IMR-90 (cell line): ENCODE data around the gene KRTAP4-9. TPM values are rescaled to one million over a fixed set of nuclear protein-coding genes. Genes with fewer than 3 reads are reported as not detected.

Experiments used
- ATAC-seq: fragments of 200-7000 bp; cut with Tn5 transposase; 2 replicates; pipeline ENCODE4 v1.9.1; 2020; ENCODE audit warnings: low read depth, mild to moderate bottlenecking, moderate library complexity
- BruUV-seq: library from RNA; stranded (reverse); fragments of 400-500 nt; replicated peaks from 2 replicates; lab custom pipeline; 2021; lab: Mats Ljungman, UMichigan
- CTCF ChIA-PET: fragments of 300-600 bp; formaldehyde crosslinking; extraction: SDS; loops from one replicate; lab custom pipeline; 2021; ENCODE audit warnings: antibody characterized with exemption; lab: Yijun Ruan, JAX
- POLR2A ChIA-PET: fragments of 300-600 bp; sonication (Branson Sonifier 250); formaldehyde crosslinking; loops from one replicate; lab custom pipeline; 2022; ENCODE audit warnings: antibody characterized with exemption; ENCODE audit not compliant: unreplicated experiment; lab: Charles Lee
- DNase-seq: peaks from one replicate; pipeline ENCODE4 v3.0.0; 2013
- H2AFZ ChIP-seq: replicated peaks from 2 replicates; pipeline ENCODE3; 2013; ENCODE audit warnings: low read length, mild to moderate bottlenecking; ENCODE audit not compliant: poor library complexity
- H2AK5ac ChIP-seq: 2 replicates; pipeline ENCODE4 v1.6.1; 2013; ENCODE audit warnings: low read depth, low read length, inconsistent platforms
- H2AK9ac ChIP-seq: replicated peaks from 2 replicates; pipeline ENCODE3; 2013; ENCODE audit warnings: mild to moderate bottlenecking, low read depth, low read length, moderate library complexity; ENCODE audit not compliant: poor library complexity
- H2BK120ac ChIP-seq: 2 replicates; pipeline ENCODE4 v1.6.1; 2013; ENCODE audit warnings: low read depth, low read length, inconsistent platforms
- H2BK15ac ChIP-seq: 3 replicates; pipeline ENCODE4 v1.6.1; 2013; ENCODE audit warnings: low read depth, low read length, inconsistent platforms
- H2BK20ac ChIP-seq: 2 replicates; pipeline ENCODE4 v1.6.1; 2013; ENCODE audit warnings: low read depth, mild to moderate bottlenecking, inconsistent platforms, low read length, moderate library complexity
- H2BK5ac ChIP-seq: 2 replicates; pipeline ENCODE4 v1.6.1; 2013; ENCODE audit warnings: mild to moderate bottlenecking, low read depth, low read length, inconsistent platforms; ENCODE audit not compliant: poor library complexity, severe bottlenecking
- H3K14ac ChIP-seq: replicated peaks from 2 replicates; pipeline ENCODE4 v1.6.1; 2013; ENCODE audit warnings: low read depth, low read length, inconsistent platforms
- H3K18ac ChIP-seq: 2 replicates; pipeline ENCODE4 v1.6.1; 2013; ENCODE audit warnings: low read depth, low read length, control low read depth
- H3K23ac ChIP-seq: 2 replicates; pipeline ENCODE4 v1.6.1; 2013; ENCODE audit warnings: low read depth, low read length, inconsistent platforms
- H3K27ac ChIP-seq: 2 replicates; pipeline ENCODE4 v1.5.1; 2013; ENCODE audit warnings: mild to moderate bottlenecking, control low read depth, low read length; ENCODE audit not compliant: insufficient read depth
- H3K27me3 ChIP-seq: 2 replicates; pipeline ENCODE4 v1.6.1; 2013; ENCODE audit warnings: low read length; ENCODE audit not compliant: control insufficient read depth, insufficient read depth
- H3K36me3 ChIP-seq: 2 replicates; pipeline ENCODE4 v1.6.1; 2013; ENCODE audit warnings: low read length, mixed read lengths; ENCODE audit not compliant: control insufficient read depth, insufficient read depth
- H3K4ac ChIP-seq: 2 replicates; pipeline ENCODE4 v1.6.1; 2013; ENCODE audit warnings: low read depth, low read length, inconsistent platforms
- H3K4me1 ChIP-seq: 2 replicates; pipeline ENCODE4 v1.6.1; 2013; ENCODE audit warnings: low read length, mixed read lengths; ENCODE audit not compliant: control insufficient read depth, insufficient read depth
- H3K4me2 ChIP-seq: 2 replicates; pipeline ENCODE4 v1.6.1; 2013; ENCODE audit warnings: low read depth, mild to moderate bottlenecking, control low read depth, low read length, moderate library complexity
- H3K4me3 ChIP-seq: 2 replicates; pipeline ENCODE4 v1.5.1; 2013; ENCODE audit warnings: low read depth, mild to moderate bottlenecking, control low read depth, low read length, moderate library complexity; ENCODE audit not compliant: insufficient read depth
- H3K56ac ChIP-seq: 2 replicates; pipeline ENCODE4 v1.6.1; 2013; ENCODE audit warnings: low read length, inconsistent platforms; ENCODE audit not compliant: insufficient read depth; ENCODE audit errors: extremely low read depth
- H3K79me1 ChIP-seq, 2 experiments: 2 replicates each; pipeline ENCODE4 v1.6.1; 2013; ENCODE audit warnings: low read length in 2 of 2, inconsistent platforms in 1 of 2, low read depth in 1 of 2
- H3K9ac ChIP-seq: 2 replicates; pipeline ENCODE4 v1.6.1; 2013; ENCODE audit warnings: low read depth, low read length, control low read depth
- H3K9me1 ChIP-seq: 2 replicates; pipeline ENCODE4 v1.6.1; 2013; ENCODE audit warnings: low read length, inconsistent platforms; ENCODE audit not compliant: insufficient read depth
- H3K9me3 ChIP-seq: 2 replicates; pipeline ENCODE4 v1.6.1; 2013; ENCODE audit warnings: low read length; ENCODE audit not compliant: control insufficient read depth, insufficient read depth
- H4K20me1 ChIP-seq: 2 replicates; pipeline ENCODE4 v1.6.1; 2013; ENCODE audit warnings: low read length, inconsistent platforms; ENCODE audit not compliant: insufficient read depth
- H4K5ac ChIP-seq: 2 replicates; pipeline ENCODE4 v1.6.1; 2013; ENCODE audit warnings: mild to moderate bottlenecking, low read depth, low read length, control low read depth
- H4K8ac ChIP-seq, 2 experiments: 2 replicates each; pipeline ENCODE4 v1.6.1; 2013; ENCODE audit warnings: low read depth in 2 of 2, low read length in 2 of 2, control low read depth in 1 of 2, inconsistent platforms in 1 of 2
- H4K91ac ChIP-seq: 2 replicates; pipeline ENCODE4 v1.6.1; 2013; ENCODE audit warnings: low read depth, low read length, inconsistent platforms; ENCODE audit not compliant: insufficient read depth
- MAFK ChIP-seq: IDR thresholded peaks from 2 replicates; pipeline ENCODE4 v1.6.1; 2012; ENCODE audit warnings: low read depth, low read length, improper control_type of control experiment
- POLR2A ChIP-seq: IDR thresholded peaks from 2 replicates; pipeline ENCODE4 v1.6.1; 2012; ENCODE audit warnings: mild to moderate bottlenecking, low read depth, low read length
- WGBS, 2 experiments: methylation state at CpG; one replicate each; pipeline versions ENCODE4 v1.1.5 to v1.1.7; 2013; ENCODE audit warnings: missing lambda C conversion rate in 2 of 2; ENCODE audit not compliant: insufficient read length in 1 of 2; ENCODE audit errors: extremely low coverage in 2 of 2; 5-methylcytosine and 5-hydroxymethylcytosine counted together
- dilution Hi-C: fragments of 300-500 bp; cut with HindIII; formaldehyde crosslinking; loops from one replicate; pipeline ENCODE4 v1.14.3; 2018; ENCODE audit warnings: low sequenced_read_pairs; ENCODE audit not compliant: unreplicated experiment
- in situ Hi-C: fragments of 300-500 bp; cut with MboI; formaldehyde crosslinking; loops from 3 replicates; pipeline ENCODE4 v1.14.3; 2019; ENCODE audit warnings: low sequenced_read_pairs, inconsistent platforms, mixed read lengths
- intact Hi-C: fragments of 100-400 bp; cut with micrococcal nuclease; formaldehyde crosslinking; loops from 2 replicates; pipeline ENCODE4 v1.10.0; 2022
- polyA plus RNA-seq, 3 experiments: library from polyadenylated mRNA; depleted of rRNA; stranded (reverse); fragments of >200 nt; gene quantifications; 2 replicates each; pipeline ENCODE4 v1.2.3, GENCODE V29; 2012; ENCODE audit warnings: low replicate concordance in 1 of 3
- total RNA-seq: library from RNA; depleted of rRNA; stranded (reverse); fragments of >200 nt; gene quantifications from 2 replicates; pipeline ENCODE4 v1.2.3, GENCODE V29; 2012

Gene KRTAP4-9
- total and polyA plus RNA-seq, 2 of the 4 experiments (the other 2 are of a cell fraction) = 0.24 TPM; not detected in 1

GRCh38 chr17:41103896-41104295 is 1.3 kb upstream of the KRTAP4-9 start:
- Histone ChIP-seq H3K79me1 (no peaks in the 10 kb centered on the region), H4K20me1 (no peaks in the 10 kb centered on the region), H3K9me1 (peaks cover 4% of the 10 kb centered on the region), H3K4me3 (no peak overlapping the region), H3K4me1 (0 out of 2 replicates have a peak, but pooled peaks cover 2% of the 10 kb centered on the region), H4K5ac (peak overlapping the region; percentile 30; the same call in 1 of the 2 replicates), H3K27ac (no peak overlapping the region), H2AK5ac (no peak overlapping the region), H3K27me3 (no peaks in the 10 kb centered on the region), H2BK20ac (peak overlapping the region; percentile 72), H3K23ac (peak overlapping the region; percentile 38; the same call in 1 of the 2 replicates), H3K9me3 (no peaks in the 10 kb centered on the region), H3K9ac (no peak overlapping the region), H2BK120ac (peak overlapping the region; percentile 96), H3K36me3 (no peaks in the 10 kb centered on the region), H4K91ac (peak overlapping the region; percentile 52), H3K56ac (peak overlapping the region; percentile 38; the same call in 1 of the 2 replicates), H3K18ac (peak overlapping the region; percentile 96; the same call in 1 of the 2 replicates), H2BK5ac (peak overlapping the region; percentile 94), H2AFZ (no peak overlapping the region), H2AK9ac (no peak overlapping the region), H2BK15ac (no peak overlapping the region; the same call in 2 of the 3 replicates), H3K4me2 (no peak overlapping the region), H4K8ac (peak overlapping the region; percentile 42 to 79; a peak in 2 of 4 replicates), H3K14ac (peak overlapping the region; percentile 90; the same call in 1 of the 2 replicates), H3K4ac (peak overlapping the region; percentile 5; the same call in 1 of the 2 replicates)
- in situ Hi-C loops = no loop called here
- DNase-seq = peak; percentile 34
- no CpG with 5 or more reads among the region's 1 CpG for WGBS, 2 experiments
- intact Hi-C loops = no loop called here
- POLR2A ChIA-PET = no interaction called here
- BruUV-seq = no TSS peak
- dilution Hi-C loops = no loop called here
- CTCF ChIA-PET = interaction anchor here (0.7 kb wide), 1 partner anchor 218 kb away, joined by 3 read pairs; no protein-coding TSS in a partner anchor
- ATAC-seq = peak; percentile 21
- TF ChIP-seq POLR2A = no peak
- TF ChIP-seq MAFK = peak; percentile 23; the same call in 1 of the 2 replicates
